NT2/D1 (cell line): ENCODE data around the gene ACSL6.

Experiments
- DNase-seq: peaks from one replicate; pipeline ENCODE4 v3.0.0-alpha.2; 2011; ENCODE audit warnings: low read depth, low spot score
- H3K27me3 ChIP-seq: 2 replicates; pipeline ENCODE4 v1.6.0; 2011; ENCODE audit warnings: mild to moderate bottlenecking; ENCODE audit not compliant: insufficient read length, insufficient read depth
- H3K36me3 ChIP-seq: 2 replicates; pipeline ENCODE4 v1.6.1; 2011; ENCODE audit warnings: mild to moderate bottlenecking, low read length, mixed read lengths; ENCODE audit not compliant: insufficient read depth, insufficient read length
- H3K4me1 ChIP-seq: 2 replicates; pipeline ENCODE4 v1.5.1; 2011; ENCODE audit not compliant: insufficient read depth, insufficient read length
- H3K4me3 ChIP-seq: 2 replicates; pipeline ENCODE4 v1.5.1; 2011; ENCODE audit warnings: low read depth; ENCODE audit not compliant: insufficient read length
- H3K9ac ChIP-seq: 2 replicates; pipeline ENCODE4 v1.6.0; 2011; ENCODE audit warnings: low read depth; ENCODE audit not compliant: insufficient read length
- H3K9me3 ChIP-seq: 2 replicates; pipeline ENCODE4 v1.5.1; 2011; ENCODE audit warnings: mild to moderate bottlenecking, low read length; ENCODE audit not compliant: insufficient read depth
- SUZ12 ChIP-seq: IDR thresholded peaks from 2 replicates; pipeline ENCODE4 v1.6.1; 2011; ENCODE audit not compliant: insufficient read length, insufficient read depth; ENCODE audit errors: extremely low read depth
- YY1 ChIP-seq: IDR thresholded peaks from 2 replicates; pipeline ENCODE4 v1.6.1; 2011; ENCODE audit not compliant: insufficient read length, insufficient read depth
- ZNF274 ChIP-seq: IDR thresholded peaks from 2 replicates; pipeline ENCODE4 v1.6.1; 2011; ENCODE audit warnings: mild to moderate bottlenecking, low read depth, low read length

ACSL6 gene

GRCh38 chr5:132050661-132051552 is 39.4 kb upstream of the ACSL6 start:
- H3K36me3 ChIP-seq: no peaks in the 10 kb centered on the region
- no peak for DNase-seq
- no peak for TF ChIP-seq YY1
- no peak for TF ChIP-seq SUZ12
- no peak for TF ChIP-seq ZNF274

GRCh38 chr5:132050136-132050535 is 38.7 kb upstream of the ACSL6 start:
- no peak for DNase-seq
- H3K27me3 ChIP-seq: no peaks in the 10 kb centered on the region
- H3K9ac ChIP-seq: no peak overlapping the region
- no peaks in the 10 kb centered on the region for H3K9me3 ChIP-seq
- no peaks in the 10 kb centered on the region for H3K36me3 ChIP-seq
- no peaks in the 10 kb centered on the region for H3K4me1 ChIP-seq
- TF ChIP-seq YY1: no peak
- no peak for TF ChIP-seq SUZ12
- no peak for TF ChIP-seq ZNF274
- H3K4me3 ChIP-seq: no peak overlapping the region

More at GRCh38 chr5:132050661-132051552, 39.4 kb upstream of the ACSL6 start:
- no peak overlapping the region for H3K4me3 ChIP-seq
- no peak overlapping the region for H3K9ac ChIP-seq
- H3K9me3 ChIP-seq: no peaks in the 10 kb centered on the region
- H3K27me3 ChIP-seq: no peaks in the 10 kb centered on the region
- no peaks in the 10 kb centered on the region for H3K4me1 ChIP-seq

- no peak overlapping the region for H3K4me3 ChIP-seq
- TF ChIP-seq ZNF274 (no peak), YY1 (no peak), SUZ12 (no peak)
- no peak overlapping the region for H3K9ac ChIP-seq
- H3K36me3 ChIP-seq: no peaks in the 10 kb centered on the region
- H3K4me1 ChIP-seq: no peaks in the 10 kb centered on the region
- no peaks in the 10 kb centered on the region for H3K9me3 ChIP-seq
- H3K27me3 ChIP-seq: no peaks in the 10 kb centered on the region
- no peak for DNase-seq
Observed at GRCh38 chr5:132049559-132049958, 38.1 kb upstream of the ACSL6 start.

GRCh38 chr5:132049093-132049492 is 37.6 kb upstream of the ACSL6 start:
- TF ChIP-seq YY1 (no peak), ZNF274 (no peak), SUZ12 (no peak)
- H3K36me3 ChIP-seq: no peaks in the 10 kb centered on the region
- H3K9me3 ChIP-seq: no peaks in the 10 kb centered on the region
- H3K27me3 ChIP-seq: no peaks in the 10 kb centered on the region
- no peak for DNase-seq
- no peak overlapping the region for H3K4me3 ChIP-seq
- no peaks in the 10 kb centered on the region for H3K4me1 ChIP-seq
- no peak overlapping the region for H3K9ac ChIP-seq

- no peak for DNase-seq
- no peak overlapping the region for H3K9ac ChIP-seq
- TF ChIP-seq ZNF274: no peak
- TF ChIP-seq YY1: no peak
- TF ChIP-seq SUZ12: no peak
- no peaks in the 10 kb centered on the region for H3K36me3 ChIP-seq
- no peak overlapping the region for H3K4me3 ChIP-seq
- no peaks in the 10 kb centered on the region for H3K9me3 ChIP-seq
- H3K4me1 ChIP-seq: no peaks in the 10 kb centered on the region
- H3K27me3 ChIP-seq: no peaks in the 10 kb centered on the region
Observed at GRCh38 chr5:132046880-132047299, 35.4 kb upstream of the ACSL6 start.

GRCh38 chr5:132044207-132044606 is 32.7 kb upstream of the ACSL6 start:
- H3K9me3 ChIP-seq: no peaks in the 10 kb centered on the region
- H3K9ac ChIP-seq: no peak overlapping the region
- no peak for TF ChIP-seq ZNF274
- TF ChIP-seq SUZ12: no peak
- no peak for DNase-seq
- H3K4me1 ChIP-seq: no peaks in the 10 kb centered on the region
- H3K4me3 ChIP-seq: no peak overlapping the region
- H3K36me3 ChIP-seq: no peaks in the 10 kb centered on the region
- no peaks in the 10 kb centered on the region for H3K27me3 ChIP-seq

GRCh38 chr5:132037353-132037752 is 25.9 kb upstream of the ACSL6 start:
- DNase-seq: no peak
- Histone ChIP-seq H3K36me3 (no peaks in the 10 kb centered on the region), H3K27me3 (no peaks in the 10 kb centered on the region), H3K4me3 (no peak overlapping the region), H3K9ac (no peak overlapping the region), H3K9me3 (no peaks in the 10 kb centered on the region), H3K4me1 (no peaks in the 10 kb centered on the region)
- TF ChIP-seq SUZ12 (no peak), ZNF274 (no peak), YY1 (no peak)
